GM12873 (cell line): ENCODE measurements around the gene CCL5.

Source experiments
- CTCF ChIP-seq: IDR thresholded peaks from 2 replicates; pipeline ENCODE4 v1.5.1; 2012; ENCODE audit warnings: low read depth, mild to moderate bottlenecking, moderate library complexity, low read length, control low read depth; ENCODE audit not compliant: insufficient read depth; ENCODE audit errors: missing control alignments

The CCL5 gene

DNA sequence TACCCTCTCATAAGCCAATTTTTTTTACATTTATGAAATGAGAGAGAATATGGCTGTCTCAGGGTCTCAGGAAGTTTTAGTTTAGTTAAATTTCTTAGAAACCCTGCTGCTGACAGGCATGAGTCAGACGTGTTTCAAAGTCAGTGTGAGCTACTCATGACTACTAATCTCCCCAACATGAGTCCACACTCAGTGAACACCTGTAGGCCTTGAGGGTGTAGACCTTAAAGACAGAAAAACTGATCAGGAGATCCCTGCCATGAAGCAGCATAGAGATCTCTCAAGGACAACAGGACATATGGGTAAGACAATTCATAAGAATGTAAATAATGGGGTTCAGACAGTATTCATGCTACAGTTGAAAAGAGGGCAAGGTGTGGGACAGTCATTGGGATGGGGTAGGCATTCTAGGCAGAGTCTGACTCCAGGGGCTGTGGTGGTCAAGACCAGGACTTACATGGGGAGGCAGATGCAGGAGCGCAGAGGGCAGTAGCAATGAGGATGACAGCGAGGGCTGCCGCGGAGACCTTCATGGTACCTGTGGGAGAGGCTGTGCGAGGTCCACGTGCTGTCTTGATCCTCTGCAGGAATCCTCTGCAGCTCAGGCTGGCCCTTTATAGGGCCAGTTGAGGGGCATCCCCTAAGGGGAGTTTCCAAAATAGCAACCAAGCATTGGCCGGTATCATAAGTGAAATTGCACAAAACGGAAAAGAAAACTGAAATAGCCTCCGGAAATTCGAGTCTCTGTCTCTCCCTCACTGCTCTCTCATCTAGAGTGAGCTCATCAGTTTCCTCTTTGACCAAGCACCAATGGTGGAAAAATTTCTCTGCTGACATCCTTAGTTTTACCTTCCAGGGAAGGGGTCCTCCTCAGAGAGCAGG is at the start of gene CCL5:
CCL5 (minus strand) TSS at position 588 of the 882 bp plus-strand sequence.
- no peak for TF ChIP-seq CTCF

DNA sequence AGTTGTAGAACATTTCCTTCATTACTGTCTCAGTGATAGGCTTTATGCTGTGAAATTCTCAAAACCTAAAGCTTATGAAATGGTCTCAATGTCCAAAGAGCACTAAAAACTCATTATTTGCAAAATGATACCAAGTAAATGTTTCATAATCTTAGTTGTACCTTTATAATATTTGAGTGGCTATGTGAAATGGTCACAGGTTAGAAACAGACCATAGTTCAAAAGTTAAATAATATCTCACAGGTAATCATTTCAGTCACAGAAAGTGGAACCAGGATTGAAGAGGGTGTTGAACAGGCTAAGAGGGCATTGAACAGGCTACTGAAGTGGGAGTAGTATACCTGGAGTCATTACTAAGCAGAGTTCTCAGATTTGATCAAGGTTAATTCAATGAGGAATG is 47.6 kb upstream of the CCL5 start:
- TF ChIP-seq CTCF = no peak

- TF ChIP-seq CTCF = no peak
Observed at GRCh38 chr17:35923609-35924114, 43.5 kb upstream of the CCL5 start.

GRCh38 chr17:35920229-35920628 is 40.1 kb upstream of the CCL5 start:
- no peak for TF ChIP-seq CTCF

DNA sequence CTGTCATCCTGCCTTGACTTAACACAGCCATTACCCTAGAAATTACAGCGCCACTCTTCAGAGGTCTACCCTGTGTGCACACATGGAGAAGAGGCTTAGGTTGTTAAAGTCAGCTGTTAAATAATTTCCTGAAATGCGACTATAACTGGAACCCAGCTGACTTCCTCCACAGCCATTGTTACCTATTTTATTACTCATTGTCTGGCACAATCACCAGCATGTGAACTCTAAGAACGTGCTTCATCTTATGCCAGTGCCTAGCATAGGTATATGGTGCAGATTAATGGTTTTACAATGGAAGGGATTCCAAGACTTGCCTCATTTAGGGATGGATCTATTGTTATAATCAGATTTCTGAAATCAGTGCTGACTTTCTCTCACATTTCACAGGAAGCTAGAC is 38.5 kb upstream of the CCL5 start:
- no peak for TF ChIP-seq CTCF

DNA sequence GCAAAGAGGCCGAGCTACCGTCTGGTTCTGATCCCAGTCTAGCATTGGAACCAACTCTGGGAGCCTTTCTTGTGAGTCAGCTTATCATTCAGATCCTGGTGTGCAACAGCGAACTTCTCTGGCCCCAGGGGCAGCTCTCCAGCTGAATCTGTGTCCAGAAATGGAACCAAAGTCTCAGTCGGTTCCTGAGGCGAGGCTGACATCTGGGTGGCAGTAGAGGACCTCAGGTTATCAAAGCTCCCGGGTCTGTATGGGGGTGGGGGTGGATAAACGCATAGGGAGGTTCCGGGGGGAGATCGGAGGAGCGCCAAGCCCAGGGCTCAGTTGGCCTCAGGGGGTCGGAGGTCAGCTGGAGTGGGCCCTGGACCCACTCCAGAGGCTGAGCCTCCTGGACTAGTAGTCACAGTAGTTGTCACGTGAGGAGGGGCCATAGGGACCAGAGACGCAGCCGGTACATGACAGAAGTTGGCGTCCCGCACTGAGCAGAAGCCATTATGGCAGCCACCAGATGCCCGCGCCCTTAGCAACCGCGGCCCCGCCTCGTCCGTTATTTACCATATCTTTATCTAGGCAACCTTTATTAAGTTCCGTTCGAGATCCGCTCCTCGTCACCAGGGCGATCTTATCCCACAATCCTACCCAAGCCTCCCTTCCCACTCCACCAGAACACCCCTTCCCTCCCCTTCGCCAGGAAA is 37.5 kb upstream of the CCL5 start:
- no peak for TF ChIP-seq CTCF

DNA sequence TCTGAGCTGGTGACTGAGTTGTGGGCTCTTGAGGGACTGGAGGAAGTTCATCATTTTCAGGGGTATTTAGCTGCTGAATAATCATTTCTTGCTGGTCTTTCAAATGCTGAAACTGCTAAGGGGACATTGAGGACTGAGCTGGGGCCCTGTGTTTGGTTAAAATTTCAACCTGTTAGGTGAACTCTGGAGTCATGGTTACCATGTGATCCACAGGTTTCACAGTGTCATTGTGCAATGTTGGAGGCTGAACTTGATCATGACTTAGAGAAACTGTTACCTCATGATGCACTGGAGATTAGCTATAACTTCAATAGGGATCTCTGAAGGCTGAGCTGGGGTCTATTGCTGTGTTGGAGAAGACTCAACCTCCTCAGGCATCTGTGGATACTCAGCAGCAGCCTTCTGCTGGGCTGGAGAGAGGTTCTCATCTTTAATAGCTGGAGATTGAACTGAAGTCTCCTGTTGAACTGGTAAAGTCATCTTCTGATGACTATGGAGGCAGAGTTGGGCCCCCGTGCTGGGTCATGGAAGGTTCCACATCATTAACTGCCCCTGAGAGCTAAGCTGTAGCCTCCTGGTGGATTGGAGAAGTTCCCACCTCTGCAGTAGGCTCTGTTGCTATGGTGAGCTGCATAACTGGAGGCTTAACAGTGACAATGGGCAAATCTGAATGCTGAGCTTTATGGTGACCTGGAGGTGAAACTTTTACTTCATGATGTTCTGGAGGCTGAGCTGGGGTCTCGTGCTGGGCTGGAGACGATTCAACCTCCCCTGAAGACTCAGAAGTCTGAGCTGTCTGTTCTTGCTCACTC is 35.2 kb upstream of the CCL5 start:
- no peak for TF ChIP-seq CTCF
